ENCODE results near the gene SMYD3.

DNA sequence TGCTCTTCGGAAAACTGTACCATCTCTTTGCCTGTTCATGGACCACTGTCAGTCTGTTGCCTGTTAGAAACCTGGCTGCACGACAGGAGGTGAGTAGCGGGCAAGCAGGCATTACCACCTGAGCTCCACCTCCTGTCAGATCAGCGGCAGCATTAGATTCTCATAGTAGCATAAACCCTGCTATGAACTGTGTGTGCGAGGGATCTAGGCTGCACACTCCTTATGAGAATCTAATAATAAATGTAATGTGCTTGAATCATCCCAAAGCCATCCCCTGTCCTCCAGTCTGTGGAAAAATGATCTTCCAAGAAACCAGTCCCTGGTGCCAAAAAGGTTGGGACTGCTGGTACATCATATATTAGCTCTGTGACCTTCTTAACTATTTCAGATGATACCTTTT is 110.0 kb downstream of the SMYD3 start:
- TF ChIP-seq POLR2AphosphoS5 (IDR thresholded peaks at IDR 0.05; ENCODE audit: low read depth) = no peak
- TF ChIP-seq, protein P1, sequence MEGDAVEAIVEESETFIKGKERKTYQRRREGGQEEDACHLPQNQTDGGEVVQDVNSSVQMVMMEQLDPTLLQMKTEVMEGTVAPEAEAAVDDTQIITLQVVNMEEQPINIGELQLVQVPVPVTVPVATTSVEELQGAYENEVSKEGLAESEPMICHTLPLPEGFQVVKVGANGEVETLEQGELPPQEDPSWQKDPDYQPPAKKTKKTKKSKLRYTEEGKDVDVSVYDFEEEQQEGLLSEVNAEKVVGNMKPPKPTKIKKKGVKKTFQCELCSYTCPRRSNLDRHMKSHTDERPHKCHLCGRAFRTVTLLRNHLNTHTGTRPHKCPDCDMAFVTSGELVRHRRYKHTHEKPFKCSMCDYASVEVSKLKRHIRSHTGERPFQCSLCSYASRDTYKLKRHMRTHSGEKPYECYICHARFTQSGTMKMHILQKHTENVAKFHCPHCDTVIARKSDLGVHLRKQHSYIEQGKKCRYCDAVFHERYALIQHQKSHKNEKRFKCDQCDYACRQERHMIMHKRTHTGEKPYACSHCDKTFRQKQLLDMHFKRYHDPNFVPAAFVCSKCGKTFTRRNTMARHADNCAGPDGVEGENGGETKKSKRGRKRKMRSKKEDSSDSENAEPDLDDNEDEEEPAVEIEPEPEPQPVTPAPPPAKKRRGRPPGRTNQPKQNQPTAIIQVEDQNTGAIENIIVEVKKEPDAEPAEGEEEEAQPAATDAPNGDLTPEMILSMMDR (IDR thresholded peaks at IDR 0.05; ENCODE audit: insufficient read depth, low read length) = no peak
